ENCODE data around the gene ZFP90. TPM values are rescaled to one million over a fixed set of nuclear protein-coding genes. Genes with fewer than 3 reads are reported as not detected.

Gene ZFP90
- total RNA-seq, 1 experiment from 2014 or later: 21.8 TPM

- TF ChIP-seq TCF7L2 (IDR thresholded peaks at IDR 0.05; ENCODE audit: borderline replicate concordance, extremely low read depth, insufficient read depth, insufficient read length): peak; percentile 83
Observed at GRCh38 chr16:68520649-68521086, 18.4 kb upstream of the ZFP90 start (continued).

- DNase-seq (ENCODE audit: low read depth, low spot score) (no peak), ATAC-seq (no peak)
- H3K9me3 ChIP-seq (ENCODE audit: control insufficient read depth in 1 of 2, insufficient read depth in 1 of 2, low read depth in 1 of 2, low read length in 2 of 2): no peaks in the 10 kb centered on the region
- no peaks in the 10 kb centered on the region for H3K79me2 ChIP-seq (ENCODE audit: insufficient read depth, low read length)
- no peak overlapping the region for H3K4me3 ChIP-seq (replicated peaks in 1 of 2; ENCODE audit: low read depth in 1 of 2, low read length in 2 of 2)
- no peaks in the 10 kb centered on the region for H4K20me1 ChIP-seq (ENCODE audit: insufficient read depth)
- no peak overlapping the region for H3K4me2 ChIP-seq (ENCODE audit: low read length)
- ChIA-PET POLR2A (no interaction called here), CTCF (no interaction called here), RAD21 (ENCODE audit: low non-redundant PET in 1 of 2, low total read pairs in 2 of 2, uncharacterized antibody in 2 of 2, unreplicated experiment in 2 of 2) (interaction anchor here in 1 of 2 experiments (0.7 kb wide), 1 partner anchor 800 kb away, joined by 3 read pairs; no protein-coding TSS in a partner anchor)
- H3K27me3 ChIP-seq (ENCODE audit: insufficient read depth, low read length): no peaks in the 10 kb centered on the region
- H3K27ac ChIP-seq (ENCODE audit: low read depth, low read length): no peak overlapping the region
- no peak overlapping the region for H3K9ac ChIP-seq (ENCODE audit: low read length)
- no peaks in the 10 kb centered on the region for H3K36me3 ChIP-seq (ENCODE audit: control insufficient read depth in 1 of 2, insufficient read depth in 2 of 2, low read length in 2 of 2)
- H3K4me1 ChIP-seq (ENCODE audit: control insufficient read depth in 1 of 2, insufficient read depth in 2 of 2, low read length in 2 of 2): peaks cover 6 to 17% of the 10 kb centered on the region in 2 experiments; a peak in 3 of 4 replicates
- H2AFZ ChIP-seq (ENCODE audit: low read depth, low read length, poor library complexity, severe bottlenecking): no peak overlapping the region
- intact Hi-C loops (cut with micrococcal nuclease): loop anchor here (10.0 kb wide), 1 partner anchor 601 kb away; no protein-coding TSS in a partner anchor
- no TSS peak for BruUV-seq (replicated peaks)
- no peak for TF ChIP-seq RAD21 (IDR thresholded peaks at IDR 0.05; ENCODE audit: low read depth)
- TF ChIP-seq FOSL1 (IDR thresholded peaks at IDR 0.05; ENCODE audit: low read depth): no peak
- no peak for TF ChIP-seq CEBPB (IDR thresholded peaks at IDR 0.05; ENCODE audit: low read depth)
- no peak for TF ChIP-seq ZBTB33 (IDR thresholded peaks at IDR 0.05; ENCODE audit: extremely low read depth, insufficient replicate concordance, low read length)
- TF ChIP-seq EGR1 (IDR thresholded peaks at IDR 0.05; ENCODE audit: low read depth): no peak
- no peak for TF ChIP-seq ATF3 (IDR thresholded peaks at IDR 0.05)
- no peak for TF ChIP-seq ZNF274 (IDR thresholded peaks at IDR 0.05; ENCODE audit: low read depth, low read length)
- no peak for TF ChIP-seq JUND (IDR thresholded peaks at IDR 0.05)
- no peak for TF ChIP-seq YY1 (IDR thresholded peaks at IDR 0.05; ENCODE audit: extremely low read depth, insufficient replicate concordance, low read depth, low read length)
- no peaks in the 10 kb centered on the region for H3K9me2 ChIP-seq (ENCODE audit: insufficient read depth)
Observed at GRCh38 chr16:68524069-68524820, 14.8 kb upstream of the ZFP90 start.
